ENCODE results near the gene WFDC6. TPM values are rescaled to one million over a fixed set of nuclear protein-coding genes. Genes with fewer than 3 reads are reported as not detected.

WFDC6 gene
- polyA plus RNA-seq, 1 donor: not detected

Other genes starting within 250 kb of the WFDC6 start
- not detected for gene RBPJL, start 232.6 kb downstream of the WFDC6 start, polyA plus RNA-seq (ENCODE audit: insufficient read length)
- 0.45 TPM for gene MATN4, start 231.2 kb downstream of the WFDC6 start, polyA plus RNA-seq (ENCODE audit: insufficient read length)
- gene SDC4, start 191.1 kb downstream of the WFDC6 start, polyA plus RNA-seq (ENCODE audit: insufficient read length): 7.2 TPM
- gene SYS1, start 176.3 kb downstream of the WFDC6 start, polyA plus RNA-seq (ENCODE audit: insufficient read length): 18.7 TPM
- gene TP53TG5, start 161.2 kb downstream of the WFDC6 start, polyA plus RNA-seq (ENCODE audit: insufficient read length): 0.89 TPM
- gene DBNDD2, start 131.2 kb downstream of the WFDC6 start, polyA plus RNA-seq (ENCODE audit: insufficient read length): 25.0 TPM
- 83.3 TPM for gene PIGT, start 123.3 kb downstream of the WFDC6 start, polyA plus RNA-seq (ENCODE audit: insufficient read length)
- not detected for gene WFDC2, start 69.7 kb downstream of the WFDC6 start, polyA plus RNA-seq (ENCODE audit: insufficient read length)
- not detected for gene SPINT3, start 23.9 kb downstream of the WFDC6 start, polyA plus RNA-seq (ENCODE audit: insufficient read length)
- 0.12 TPM for gene EPPIN, start 7.9 kb upstream of the WFDC6 start, polyA plus RNA-seq (ENCODE audit: insufficient read length)
- not detected for gene WFDC8, start 39.8 kb upstream of the WFDC6 start, polyA plus RNA-seq (ENCODE audit: insufficient read length)
- not detected for gene WFDC10A, start 90.3 kb upstream of the WFDC6 start, polyA plus RNA-seq (ENCODE audit: insufficient read length)
- gene WFDC9, start 91.8 kb upstream of the WFDC6 start, polyA plus RNA-seq (ENCODE audit: insufficient read length): not detected
- gene WFDC11, start 130.8 kb upstream of the WFDC6 start, polyA plus RNA-seq (ENCODE audit: insufficient read length): not detected
- gene WFDC13, start 162.6 kb upstream of the WFDC6 start, polyA plus RNA-seq (ENCODE audit: insufficient read length): not detected
- gene WFDC10B, start 165.5 kb upstream of the WFDC6 start, polyA plus RNA-seq (ENCODE audit: insufficient read length): not detected
- gene SPINT4, start 182.9 kb upstream of the WFDC6 start, polyA plus RNA-seq (ENCODE audit: insufficient read length): not detected